ENCODE measurements around the gene RPS16. TPM values are rescaled to one million over a fixed set of nuclear protein-coding genes. Genes with fewer than 3 reads are reported as not detected.
A peak's percentile ranks its signal among the peaks of the same experiment; 100 is the strongest.

RPS16 gene
- total and polyA plus RNA-seq, 9 of the 15 experiments (the other 6 are each of a cell fraction or from before 2014, with no cell fraction given): 82.6 to 3,671 (median 2,204) TPM

DNA sequence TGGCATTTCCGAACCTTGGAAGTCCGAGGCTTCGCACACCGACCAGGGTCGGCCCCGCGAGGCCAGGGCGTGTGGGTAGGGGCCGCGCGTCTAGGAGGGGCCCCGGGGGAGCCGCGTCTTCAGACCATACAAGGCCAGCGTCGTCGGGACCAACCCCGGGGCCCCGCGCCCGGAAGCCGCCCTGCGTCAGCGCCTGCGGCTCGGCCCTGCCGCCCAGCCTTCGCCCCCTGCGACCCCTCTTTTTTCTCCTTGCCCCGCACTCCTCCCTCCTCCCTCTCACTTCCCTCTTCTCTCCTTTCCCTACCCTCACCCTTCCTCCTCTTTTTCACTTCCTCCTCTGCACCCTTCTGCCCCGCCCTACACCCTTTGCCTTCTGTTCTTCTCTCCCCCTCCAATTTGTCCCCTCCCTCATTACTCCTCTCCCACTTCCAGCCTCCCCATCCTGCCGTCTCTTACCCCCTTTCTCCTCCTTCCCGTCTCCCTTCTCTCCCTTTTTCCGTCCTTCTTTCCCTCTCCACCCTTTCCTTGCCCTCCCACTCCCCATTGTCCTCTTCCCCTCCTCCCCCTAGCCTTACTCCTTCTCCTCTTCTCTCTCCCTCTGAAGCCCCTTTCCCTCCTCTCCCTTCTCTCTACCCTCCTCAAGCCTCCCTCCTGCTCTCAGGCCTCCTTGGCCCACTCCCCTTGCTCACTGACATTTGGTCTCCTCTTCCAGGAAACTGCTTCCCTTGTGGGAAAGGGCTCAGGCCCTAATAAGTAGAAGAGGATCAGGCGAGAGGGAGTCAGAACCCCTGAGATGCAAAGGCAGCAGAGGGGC is 25.5 kb downstream of the RPS16 start (continued):
- TF ChIP-seq, protein P1, sequence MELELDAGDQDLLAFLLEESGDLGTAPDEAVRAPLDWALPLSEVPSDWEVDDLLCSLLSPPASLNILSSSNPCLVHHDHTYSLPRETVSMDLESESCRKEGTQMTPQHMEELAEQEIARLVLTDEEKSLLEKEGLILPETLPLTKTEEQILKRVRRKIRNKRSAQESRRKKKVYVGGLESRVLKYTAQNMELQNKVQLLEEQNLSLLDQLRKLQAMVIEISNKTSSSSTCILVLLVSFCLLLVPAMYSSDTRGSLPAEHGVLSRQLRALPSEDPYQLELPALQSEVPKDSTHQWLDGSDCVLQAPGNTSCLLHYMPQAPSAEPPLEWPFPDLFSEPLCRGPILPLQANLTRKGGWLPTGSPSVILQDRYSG (tag; conservative IDR thresholded peaks at IDR 0.05; ENCODE audit: low read depth): no peak
- TF ChIP-seq, protein P2, sequence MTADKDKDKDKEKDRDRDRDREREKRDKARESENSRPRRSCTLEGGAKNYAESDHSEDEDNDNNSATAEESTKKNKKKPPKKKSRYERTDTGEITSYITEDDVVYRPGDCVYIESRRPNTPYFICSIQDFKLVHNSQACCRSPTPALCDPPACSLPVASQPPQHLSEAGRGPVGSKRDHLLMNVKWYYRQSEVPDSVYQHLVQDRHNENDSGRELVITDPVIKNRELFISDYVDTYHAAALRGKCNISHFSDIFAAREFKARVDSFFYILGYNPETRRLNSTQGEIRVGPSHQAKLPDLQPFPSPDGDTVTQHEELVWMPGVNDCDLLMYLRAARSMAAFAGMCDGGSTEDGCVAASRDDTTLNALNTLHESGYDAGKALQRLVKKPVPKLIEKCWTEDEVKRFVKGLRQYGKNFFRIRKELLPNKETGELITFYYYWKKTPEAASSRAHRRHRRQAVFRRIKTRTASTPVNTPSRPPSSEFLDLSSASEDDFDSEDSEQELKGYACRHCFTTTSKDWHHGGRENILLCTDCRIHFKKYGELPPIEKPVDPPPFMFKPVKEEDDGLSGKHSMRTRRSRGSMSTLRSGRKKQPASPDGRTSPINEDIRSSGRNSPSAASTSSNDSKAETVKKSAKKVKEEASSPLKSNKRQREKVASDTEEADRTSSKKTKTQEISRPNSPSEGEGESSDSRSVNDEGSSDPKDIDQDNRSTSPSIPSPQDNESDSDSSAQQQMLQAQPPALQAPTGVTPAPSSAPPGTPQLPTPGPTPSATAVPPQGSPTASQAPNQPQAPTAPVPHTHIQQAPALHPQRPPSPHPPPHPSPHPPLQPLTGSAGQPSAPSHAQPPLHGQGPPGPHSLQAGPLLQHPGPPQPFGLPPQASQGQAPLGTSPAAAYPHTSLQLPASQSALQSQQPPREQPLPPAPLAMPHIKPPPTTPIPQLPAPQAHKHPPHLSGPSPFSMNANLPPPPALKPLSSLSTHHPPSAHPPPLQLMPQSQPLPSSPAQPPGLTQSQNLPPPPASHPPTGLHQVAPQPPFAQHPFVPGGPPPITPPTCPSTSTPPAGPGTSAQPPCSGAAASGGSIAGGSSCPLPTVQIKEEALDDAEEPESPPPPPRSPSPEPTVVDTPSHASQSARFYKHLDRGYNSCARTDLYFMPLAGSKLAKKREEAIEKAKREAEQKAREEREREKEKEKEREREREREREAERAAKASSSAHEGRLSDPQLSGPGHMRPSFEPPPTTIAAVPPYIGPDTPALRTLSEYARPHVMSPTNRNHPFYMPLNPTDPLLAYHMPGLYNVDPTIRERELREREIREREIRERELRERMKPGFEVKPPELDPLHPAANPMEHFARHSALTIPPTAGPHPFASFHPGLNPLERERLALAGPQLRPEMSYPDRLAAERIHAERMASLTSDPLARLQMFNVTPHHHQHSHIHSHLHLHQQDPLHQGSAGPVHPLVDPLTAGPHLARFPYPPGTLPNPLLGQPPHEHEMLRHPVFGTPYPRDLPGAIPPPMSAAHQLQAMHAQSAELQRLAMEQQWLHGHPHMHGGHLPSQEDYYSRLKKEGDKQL (CRISPR knock-in tag; IDR thresholded peaks at IDR 0.05; ENCODE audit: borderline replicate concordance): no peak
- TF ChIP-seq PRPF4 (IDR thresholded peaks at IDR 0.05; ENCODE audit: insufficient read depth, low read depth, low read length, poor library complexity, severe bottlenecking) (no peak), PHTF2 (CRISPR knock-in tag; IDR thresholded peaks at IDR 0.05) (no peak), DNMT1 (IDR thresholded peaks at IDR 0.05) (0 out of 2 replicates have a peak, but pooled peaks have one; percentile 62), ARNT (IDR thresholded peaks at IDR 0.05) (peak; percentile 48 to 69; a peak in 2 of 4 replicates), CBFB (CRISPR knock-in tag; IDR thresholded peaks at IDR 0.05) (no peak), ZNF695 (CRISPR knock-in tag; IDR thresholded peaks at IDR 0.05) (no peak), U2AF2 (optimal IDR thresholded peaks at IDR 0.05; ENCODE audit: low read depth, low read length) (no peak), MEIS2 (IDR thresholded peaks at IDR 0.05; ENCODE audit: partially characterized antibody) (no peak), PCBP2 (IDR thresholded peaks at IDR 0.05; ENCODE audit: low read depth, low read length, poor library complexity, severe bottlenecking) (peak; percentile 78), EGR1 (conservative IDR thresholded peaks at IDR 0.05) (no peak), RFX5 (IDR thresholded peaks at IDR 0.05; ENCODE audit: low read depth, low read length) (no peak), NONO (IDR thresholded peaks at IDR 0.05; ENCODE audit: low read depth in 2 of 2, low read length in 1 of 2) (no peak), ZSCAN29 (IDR thresholded peaks at IDR 0.05) (0 out of 2 replicates have a peak, but pooled peaks have one; percentile 7)
- TF ChIP-seq, protein P3, sequence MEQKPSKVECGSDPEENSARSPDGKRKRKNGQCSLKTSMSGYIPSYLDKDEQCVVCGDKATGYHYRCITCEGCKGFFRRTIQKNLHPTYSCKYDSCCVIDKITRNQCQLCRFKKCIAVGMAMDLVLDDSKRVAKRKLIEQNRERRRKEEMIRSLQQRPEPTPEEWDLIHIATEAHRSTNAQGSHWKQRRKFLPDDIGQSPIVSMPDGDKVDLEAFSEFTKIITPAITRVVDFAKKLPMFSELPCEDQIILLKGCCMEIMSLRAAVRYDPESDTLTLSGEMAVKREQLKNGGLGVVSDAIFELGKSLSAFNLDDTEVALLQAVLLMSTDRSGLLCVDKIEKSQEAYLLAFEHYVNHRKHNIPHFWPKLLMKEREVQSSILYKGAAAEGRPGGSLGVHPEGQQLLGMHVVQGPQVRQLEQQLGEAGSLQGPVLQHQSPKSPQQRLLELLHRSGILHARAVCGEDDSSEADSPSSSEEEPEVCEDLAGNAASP (IDR thresholded peaks at IDR 0.05): no peak
- TF ChIP-seq, protein P4, sequence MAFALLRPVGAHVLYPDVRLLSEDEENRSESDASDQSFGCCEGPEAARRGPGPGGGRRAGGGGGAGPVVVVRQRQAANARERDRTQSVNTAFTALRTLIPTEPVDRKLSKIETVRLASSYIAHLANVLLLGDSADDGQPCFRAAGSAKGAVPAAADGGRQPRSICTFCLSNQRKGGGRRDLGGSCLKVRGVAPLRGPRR (CRISPR knock-in tag; IDR thresholded peaks at IDR 0.05): no peak
- TF ChIP-seq, protein P5, sequence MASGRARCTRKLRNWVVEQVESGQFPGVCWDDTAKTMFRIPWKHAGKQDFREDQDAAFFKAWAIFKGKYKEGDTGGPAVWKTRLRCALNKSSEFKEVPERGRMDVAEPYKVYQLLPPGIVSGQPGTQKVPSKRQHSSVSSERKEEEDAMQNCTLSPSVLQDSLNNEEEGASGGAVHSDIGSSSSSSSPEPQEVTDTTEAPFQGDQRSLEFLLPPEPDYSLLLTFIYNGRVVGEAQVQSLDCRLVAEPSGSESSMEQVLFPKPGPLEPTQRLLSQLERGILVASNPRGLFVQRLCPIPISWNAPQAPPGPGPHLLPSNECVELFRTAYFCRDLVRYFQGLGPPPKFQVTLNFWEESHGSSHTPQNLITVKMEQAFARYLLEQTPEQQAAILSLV (tag; IDR thresholded peaks at IDR 0.05): no peak

Data from K562 (cell line).